A549 (cell line): Measurements from ENCODE around the gene C1QTNF12. TPM values are rescaled to one million over a fixed set of nuclear protein-coding genes. Genes with fewer than 3 reads are reported as not detected.

Experiments
- ATAC-seq, 2 experiments: fragments of 200-7000 bp in 1 of 2; fragments of >200 bp in 1 of 2; cut with Nextera tagmentation in 1 of 2; cut with Tn5 transposase in 1 of 2; 3 replicates each; pipeline versions ENCODE4 v1.8.0 to v1.9.1; 2018 to 2020; ENCODE audit warnings: mild to moderate bottlenecking in 1 of 2, moderate library complexity in 1 of 2
- CTCF ChIA-PET: fragments of 300-600 bp; sonication (Branson Sonifier 250); formaldehyde crosslinking; extraction: SDS; loops from one replicate; lab custom pipeline; 2021; ENCODE audit warnings: antibody characterized with exemption, inconsistent platforms; lab: Yijun Ruan, JAX
- POLR2A ChIA-PET: fragments of 350-600 bp; formaldehyde crosslinking; extraction: SDS; loops from one replicate; lab custom pipeline; 2021; ENCODE audit warnings: antibody characterized with exemption, inconsistent platforms; lab: Yijun Ruan, JAX
- DNase-seq, 2 experiments: peaks; one replicate each; pipeline versions ENCODE4 v3.0.0 to v3.0.0-alpha.2; 2011 to 2016; ENCODE audit warnings: low read depth in 1 of 2, low spot score in 1 of 2
- FAIRE-seq: peaks from 2 replicates; lab custom pipeline; 2011; peaks lifted over from hg19 to GRCh38; lab: Jason Lieb, UNC
- H3K27ac ChIP-seq, 2 experiments: fragments of >200 bp; sonication (Bioruptor Twin); formaldehyde crosslinking; 3 replicates each; pipeline ENCODE4 v1.5.1; 2016 to 2017
- H3K4me1 ChIP-seq: fragments of >200 bp; sonication (Bioruptor Twin); formaldehyde crosslinking; 3 replicates; pipeline ENCODE4 v1.6.1; 2016
- H3K4me2 ChIP-seq: fragments of >200 bp; sonication (Bioruptor Twin); formaldehyde crosslinking; 3 replicates; pipeline ENCODE4 v1.6.1; 2016
- H3K4me3 ChIP-seq: fragments of >200 bp; sonication (Bioruptor Twin); formaldehyde crosslinking; 3 replicates; pipeline ENCODE4 v1.5.1; 2016
- H3K9me3 ChIP-seq: fragments of >200 bp; sonication (Bioruptor Twin); formaldehyde crosslinking; 3 replicates; pipeline ENCODE4 v1.6.1; 2016
- BHLHE40 ChIP-seq: IDR thresholded peaks from 2 replicates; pipeline ENCODE4 v1.6.1; 2012; ENCODE audit warnings: low read depth, low read length, inconsistent platforms
- EHF ChIP-seq: fragments of 250-450 bp; sonication (Bioruptor Pico); IDR thresholded peaks from 2 replicates; pipeline ENCODE4 v1.5.0; 2020; ENCODE audit warnings: mild to moderate bottlenecking
- FOSB ChIP-seq: fragments of 250-450 bp; sonication (Bioruptor Pico); IDR thresholded peaks from 2 replicates; pipeline ENCODE4 v1.5.0; 2020; ENCODE audit warnings: mild to moderate bottlenecking, moderate library complexity
- HOXB5 ChIP-seq: fragments of 250-450 bp; sonication (Bioruptor Pico); IDR thresholded peaks from 2 replicates; pipeline ENCODE4 v1.5.0; 2020; ENCODE audit warnings: mild to moderate bottlenecking, moderate library complexity
- JUN ChIP-seq, 2 experiments: fragments of >200 bp; sonication (Bioruptor Twin); formaldehyde crosslinking; IDR thresholded peaks; 2 replicates in 1 of 2; 3 replicates in 1 of 2; pipeline ENCODE4 v1.6.1; 2016 to 2017
- JUNB ChIP-seq: fragments of >200 bp; sonication (Bioruptor Twin); formaldehyde crosslinking; IDR thresholded peaks from 2 replicates; pipeline ENCODE4 v1.6.1; 2016
- KDM5A ChIP-seq: fragments of 200-600 bp; sonication (generic); IDR thresholded peaks from 2 replicates; pipeline ENCODE4 v1.6.1; 2016; ENCODE audit warnings: antibody characterized with exemption, mild to moderate bottlenecking
- MAZ ChIP-seq: fragments of 150-350 bp; IDR thresholded peaks from 2 replicates; pipeline ENCODE4 v1.6.1; 2014; ENCODE audit warnings: antibody characterized with exemption, low read depth, low read length, borderline replicate concordance
- POLR2AphosphoS2 ChIP-seq: conservative IDR thresholded peaks from 2 replicates; pipeline ENCODE4 v1.6.1; 2012; ENCODE audit warnings: low read length, improper control_type of control experiment, inconsistent platforms
- RAD21 ChIP-seq, 2 experiments: fragments of >200 bp in 1 of 2; sonication (Bioruptor Twin) in 1 of 2; formaldehyde crosslinking in 1 of 2; IDR thresholded peaks in 1 of 2; conservative IDR thresholded peaks in 1 of 2; 2 replicates in 1 of 2; 3 replicates in 1 of 2; pipeline ENCODE4 v1.6.1; 2012 to 2018; ENCODE audit warnings: inconsistent platforms in 1 of 2
- RARB ChIP-seq: fragments of 250-450 bp; sonication (Bioruptor Pico); IDR thresholded peaks from 2 replicates; pipeline ENCODE4 v1.8.0; 2021; ENCODE audit warnings: mild to moderate bottlenecking, moderate library complexity
- RFX5 ChIP-seq: fragments of 450-650 bp; IDR thresholded peaks from 2 replicates; pipeline ENCODE4 v1.7.1; 2014; ENCODE audit warnings: antibody characterized with exemption, mild to moderate bottlenecking, moderate library complexity
- RNF2 ChIP-seq: fragments of 200-600 bp; sonication (generic); IDR thresholded peaks from 2 replicates; pipeline ENCODE4 v1.6.1; 2016; ENCODE audit warnings: low read depth, mild to moderate bottlenecking, antibody characterized with exemption, moderate library complexity, borderline replicate concordance
- SMC3 ChIP-seq: fragments of >200 bp; sonication (Bioruptor Twin); formaldehyde crosslinking; IDR thresholded peaks from 3 replicates; pipeline ENCODE4 v1.6.1; 2018; ENCODE audit warnings: inconsistent platforms
- TP53 ChIP-seq: fragments of 250-450 bp; sonication (Bioruptor Pico); IDR thresholded peaks from 2 replicates; pipeline ENCODE4 v1.5.0; 2021; ENCODE audit warnings: mild to moderate bottlenecking, moderate library complexity
- ZC3H11A ChIP-seq: fragments of 450-650 bp; IDR thresholded peaks from 2 replicates; pipeline ENCODE4 v1.6.1; 2014; ENCODE audit warnings: antibody characterized with exemption, mild to moderate bottlenecking
- ZFP36 ChIP-seq: fragments of 450-650 bp; IDR thresholded peaks from 2 replicates; pipeline ENCODE4 v1.6.1; 2014; ENCODE audit warnings: borderline replicate concordance; ENCODE audit not compliant: partially characterized antibody
- ZNF302 ChIP-seq: fragments of 250-450 bp; sonication (Bioruptor Pico); IDR thresholded peaks from 2 replicates; pipeline ENCODE4 v1.9.0; 2021; ENCODE audit warnings: inconsistent platforms, mild to moderate bottlenecking, moderate library complexity
- WGBS: methylation state at CpG from one replicate; pipeline ENCODE4 v1.1.6; 2017; ENCODE audit errors: missing lambda C conversion rate; 5-methylcytosine and 5-hydroxymethylcytosine counted together
- polyA plus RNA-seq, 4 experiments: library from polyadenylated mRNA; depleted of rRNA in 3 of 4; stranded (reverse); fragments of >200 nt; fragmentation: RNase III in 1 of 4; extraction: RNeasy Plus Mini Kit Qiagen cat#74134 plus additional on column Dnase treatment in 1 of 4; gene quantifications; 2 replicates in 3 of 4; 3 replicates in 1 of 4; pipeline ENCODE4 v1.2.3, GENCODE V29; 2011 to 2017
- TF ChIP-seq, protein P1 (sequence below): IDR thresholded peaks from 2 replicates; pipeline ENCODE4 v1.6.1; 2012
- TF ChIP-seq, protein P2 (sequence below): IDR thresholded peaks from 2 replicates; pipeline ENCODE4 v1.6.1; 2012
- TF ChIP-seq, protein P3 (sequence below): fragments of 250-450 bp; sonication (Bioruptor Pico); IDR thresholded peaks from 2 replicates; pipeline ENCODE4 v1.5.0; 2021; ENCODE audit warnings: mild to moderate bottlenecking, moderate library complexity, borderline replicate concordance

C1QTNF12 gene
- polyA plus RNA-seq, 2 of the 4 experiments (the other 2 are of a cell fraction): 0.47 to 0.83 TPM

DNA sequence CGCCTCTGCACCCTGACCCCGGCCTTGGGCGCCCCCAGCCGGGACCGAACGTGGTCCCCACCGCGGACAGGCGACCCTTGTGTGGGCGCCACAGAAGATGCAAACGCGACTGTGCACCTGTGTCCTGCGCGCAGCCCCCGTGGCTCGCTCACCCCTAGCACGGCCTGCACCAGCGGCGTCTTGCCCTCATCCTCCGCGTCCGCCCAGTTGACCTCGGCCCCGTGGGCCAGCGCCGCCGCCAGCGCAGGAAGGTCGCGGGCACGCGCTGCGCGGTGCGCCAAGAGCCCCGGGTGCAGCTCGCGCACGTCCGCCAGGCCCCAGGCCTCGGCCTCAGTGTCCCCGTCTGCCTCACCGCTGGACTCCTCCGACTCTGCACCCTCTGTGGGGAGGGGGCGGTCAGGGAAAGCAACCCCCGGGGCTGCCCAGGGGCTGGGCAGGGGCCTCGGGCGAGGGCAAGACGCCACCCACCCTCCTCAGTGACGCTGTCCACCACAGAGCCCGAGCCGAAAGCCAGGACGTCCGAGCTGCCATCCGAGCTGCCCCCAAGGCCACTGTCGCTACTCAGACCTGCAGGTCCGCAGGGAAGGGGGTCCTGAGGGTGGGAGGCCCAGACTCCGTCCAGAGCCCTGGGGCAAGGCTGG is 47.8 kb upstream of the C1QTNF12 start:
- Histone ChIP-seq H3K27ac (no peak overlapping the region), H3K4me2 (no peak overlapping the region), H3K4me1 (no peaks in the 10 kb centered on the region), H3K4me3 (no peak overlapping the region), H3K9me3 (no peaks in the 10 kb centered on the region)
- WGBS: no CpG with 5 or more reads among the region's 58 CpGs
- ChIA-PET POLR2A (no interaction called here), CTCF (interaction anchor here (3.7 kb wide), 1 partner anchor 172 kb away, joined by 17 read pairs; no protein-coding TSS in a partner anchor)
- ATAC-seq (no peak), FAIRE-seq (no peak), DNase-seq (no peak)
- TF ChIP-seq HOXB5 (CRISPR knock-in tag): no peak

DNA sequence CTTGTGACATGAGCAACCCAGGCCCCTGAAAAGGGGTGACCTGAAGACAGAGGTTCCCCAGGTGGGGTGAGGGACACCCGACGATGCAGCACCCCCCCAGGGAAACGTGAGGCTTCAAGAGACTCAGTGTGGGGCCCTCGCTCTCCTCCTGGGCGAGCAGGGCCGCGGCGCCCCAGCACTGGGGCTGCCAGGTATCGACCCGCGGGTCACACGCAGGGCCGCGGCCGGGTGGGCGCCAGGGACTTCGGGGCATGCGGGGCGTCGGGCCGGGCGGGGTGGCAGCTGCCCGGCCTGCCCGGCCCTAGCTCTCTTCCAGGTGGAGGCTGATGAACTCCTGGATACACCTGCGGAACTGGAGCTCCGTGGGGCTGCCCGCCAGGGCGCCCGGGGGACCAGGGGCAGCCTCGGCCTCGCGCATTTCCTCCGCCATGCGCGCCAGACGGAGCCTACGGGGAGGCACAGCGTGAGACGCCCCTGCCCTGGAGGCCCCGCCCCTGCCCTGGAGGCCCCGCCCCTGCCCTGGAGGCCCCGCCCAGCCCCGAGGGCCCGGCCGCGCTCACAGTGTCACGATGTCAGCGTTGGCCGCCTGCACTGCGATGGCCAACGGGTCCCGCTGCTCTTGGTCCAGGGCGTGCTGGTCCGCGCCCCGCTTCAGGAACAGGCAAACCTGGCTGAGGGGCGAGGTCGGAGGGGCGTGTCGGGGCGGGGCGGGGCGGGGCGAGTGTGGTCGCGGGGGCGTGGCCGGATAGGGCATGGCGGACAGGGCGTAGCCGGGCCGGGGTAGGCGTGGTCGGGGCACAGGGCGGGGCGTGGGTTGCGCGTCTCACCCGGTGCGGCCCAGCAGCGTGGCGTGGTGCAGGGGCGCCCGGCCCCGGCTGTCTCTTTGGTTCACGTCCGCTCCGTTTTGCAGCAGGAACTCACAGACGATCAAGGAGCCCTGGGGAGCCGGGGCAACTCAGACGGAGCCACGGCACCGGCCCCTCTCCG is 47.0 kb upstream of the C1QTNF12 start:
- Histone ChIP-seq H3K4me1 (no peaks in the 10 kb centered on the region), H3K9me3 (no peaks in the 10 kb centered on the region), H3K4me3 (no peak overlapping the region), H3K4me2 (no peak overlapping the region)
- ATAC-seq (no peak), DNase-seq (no peak), FAIRE-seq (no peak)
- 95% methylated on average over 22 of the region's 94 CpGs for WGBS
- POLR2A ChIA-PET: no interaction called here
- no peak for TF ChIP-seq JUN (IDR thresholded peaks at IDR 0.05)
- no peak for TF ChIP-seq TP53 (CRISPR knock-in tag)
- no peak for TF ChIP-seq RFX5
- TF ChIP-seq KDM5A: no peak
- TF ChIP-seq, protein P1, sequence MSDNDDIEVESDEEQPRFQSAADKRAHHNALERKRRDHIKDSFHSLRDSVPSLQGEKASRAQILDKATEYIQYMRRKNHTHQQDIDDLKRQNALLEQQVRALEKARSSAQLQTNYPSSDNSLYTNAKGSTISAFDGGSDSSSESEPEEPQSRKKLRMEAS: no peak
- no peak for TF ChIP-seq ZFP36
- TF ChIP-seq, protein P2, sequence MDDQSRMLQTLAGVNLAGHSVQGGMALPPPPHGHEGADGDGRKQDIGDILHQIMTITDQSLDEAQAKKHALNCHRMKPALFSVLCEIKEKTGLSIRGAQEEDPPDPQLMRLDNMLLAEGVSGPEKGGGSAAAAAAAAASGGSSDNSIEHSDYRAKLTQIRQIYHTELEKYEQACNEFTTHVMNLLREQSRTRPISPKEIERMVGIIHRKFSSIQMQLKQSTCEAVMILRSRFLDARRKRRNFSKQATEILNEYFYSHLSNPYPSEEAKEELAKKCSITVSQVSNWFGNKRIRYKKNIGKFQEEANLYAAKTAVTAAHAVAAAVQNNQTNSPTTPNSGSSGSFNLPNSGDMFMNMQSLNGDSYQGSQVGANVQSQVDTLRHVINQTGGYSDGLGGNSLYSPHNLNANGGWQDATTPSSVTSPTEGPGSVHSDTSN: no peak
- TF ChIP-seq, all 56 proteins: peak for 0
- CTCF ChIA-PET: interaction anchor here (1.1 to 3.7 kb wide), 3 partner anchors 15 to 191 kb away, joined by 3 to 17 read pairs (median 17); partner anchors contain the start of gene SCNN1D
- H3K27ac ChIP-seq: no peak overlapping the region

DNA sequence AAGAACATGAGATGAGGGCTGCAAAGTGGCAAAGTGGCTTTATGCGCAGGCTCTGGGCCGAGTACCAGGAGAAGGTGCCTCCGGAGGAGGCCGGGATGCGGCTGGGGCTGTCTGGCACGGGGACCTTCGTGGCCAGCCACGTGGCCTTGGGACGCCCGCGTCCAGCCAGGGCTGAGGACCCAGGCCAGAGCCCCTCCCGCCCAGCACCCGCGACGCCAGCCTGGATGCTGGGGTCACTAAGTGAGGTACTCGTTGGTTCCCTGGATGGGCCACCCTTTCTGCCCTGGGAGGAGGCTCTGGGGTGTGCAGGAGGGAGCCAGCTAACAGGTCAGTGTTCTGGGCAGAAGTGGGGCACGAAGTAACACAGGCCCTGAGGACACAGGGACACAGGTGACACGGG is 46.3 kb upstream of the C1QTNF12 start:
- ATAC-seq (no peak), FAIRE-seq (no peak), DNase-seq (no peak)
- no peaks in the 10 kb centered on the region for H3K9me3 ChIP-seq
- H3K4me3 ChIP-seq: no peak overlapping the region
- TF ChIP-seq, protein P3, sequence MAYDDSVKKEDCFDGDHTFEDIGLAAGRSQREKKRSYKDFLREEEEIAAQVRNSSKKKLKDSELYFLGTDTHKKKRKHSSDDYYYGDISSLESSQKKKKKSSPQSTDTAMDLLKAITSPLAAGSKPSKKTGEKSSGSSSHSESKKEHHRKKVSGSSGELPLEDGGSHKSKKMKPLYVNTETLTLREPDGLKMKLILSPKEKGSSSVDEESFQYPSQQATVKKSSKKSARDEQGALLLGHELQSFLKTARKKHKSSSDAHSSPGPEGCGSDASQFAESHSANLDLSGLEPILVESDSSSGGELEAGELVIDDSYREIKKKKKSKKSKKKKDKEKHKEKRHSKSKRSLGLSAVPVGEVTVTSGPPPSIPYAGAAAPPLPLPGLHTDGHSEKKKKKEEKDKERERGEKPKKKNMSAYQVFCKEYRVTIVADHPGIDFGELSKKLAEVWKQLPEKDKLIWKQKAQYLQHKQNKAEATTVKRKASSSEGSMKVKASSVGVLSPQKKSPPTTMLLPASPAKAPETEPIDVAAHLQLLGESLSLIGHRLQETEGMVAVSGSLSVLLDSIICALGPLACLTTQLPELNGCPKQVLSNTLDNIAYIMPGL (CRISPR knock-in tag): no peak
- TF ChIP-seq FOSB: no peak
- TF ChIP-seq ZNF302 (CRISPR knock-in tag): no peak
- TF ChIP-seq BHLHE40: no peak
- no peak for TF ChIP-seq MAZ
- TF ChIP-seq POLR2AphosphoS2: no peak
- TF ChIP-seq EHF (CRISPR knock-in tag): no peak
- TF ChIP-seq ZC3H11A: no peak
- no peak for TF ChIP-seq RAD21 (conservative IDR thresholded peaks at IDR 0.05 in 1 of 2, IDR thresholded peaks at IDR 0.05 in 1 of 2)
- TF ChIP-seq JUNB: no peak
- TF ChIP-seq RARB (CRISPR knock-in tag): no peak
- TF ChIP-seq SMC3: no peak
- no peak for TF ChIP-seq HOXB5 (CRISPR knock-in tag)
- no peak for TF ChIP-seq RNF2
- H3K4me1 ChIP-seq: no peaks in the 10 kb centered on the region
- CTCF ChIA-PET: interaction anchor here (1.1 to 3.7 kb wide), 9 partner anchors 15 to 310 kb away, joined by 3 to 72 read pairs (median 11); partner anchors contain the start of genes PERM1 and SCNN1D
- POLR2A ChIA-PET: no interaction called here
- no peak overlapping the region for H3K4me2 ChIP-seq
- WGBS: 91% methylated on average over 7 of the region's 18 CpGs
- H3K27ac ChIP-seq: no peak overlapping the region
